GM20431 (cell line): ENCODE results near the gene NLGN1.
"Not testable (repeated sequence)": the region's sequence is repeated elsewhere in the genome, so short reads cannot be mapped to it uniquely, and the experiment has no call there.

Experiments used
- in situ Hi-C: fragments of 300-500 bp; cut with MseI, MboI; formaldehyde crosslinking; loops from one replicate; pipeline ENCODE4 v1.15.0; 2020; ENCODE audit warnings: low sequenced_read_pairs; ENCODE audit not compliant: unreplicated experiment

The NLGN1 gene

DNA sequence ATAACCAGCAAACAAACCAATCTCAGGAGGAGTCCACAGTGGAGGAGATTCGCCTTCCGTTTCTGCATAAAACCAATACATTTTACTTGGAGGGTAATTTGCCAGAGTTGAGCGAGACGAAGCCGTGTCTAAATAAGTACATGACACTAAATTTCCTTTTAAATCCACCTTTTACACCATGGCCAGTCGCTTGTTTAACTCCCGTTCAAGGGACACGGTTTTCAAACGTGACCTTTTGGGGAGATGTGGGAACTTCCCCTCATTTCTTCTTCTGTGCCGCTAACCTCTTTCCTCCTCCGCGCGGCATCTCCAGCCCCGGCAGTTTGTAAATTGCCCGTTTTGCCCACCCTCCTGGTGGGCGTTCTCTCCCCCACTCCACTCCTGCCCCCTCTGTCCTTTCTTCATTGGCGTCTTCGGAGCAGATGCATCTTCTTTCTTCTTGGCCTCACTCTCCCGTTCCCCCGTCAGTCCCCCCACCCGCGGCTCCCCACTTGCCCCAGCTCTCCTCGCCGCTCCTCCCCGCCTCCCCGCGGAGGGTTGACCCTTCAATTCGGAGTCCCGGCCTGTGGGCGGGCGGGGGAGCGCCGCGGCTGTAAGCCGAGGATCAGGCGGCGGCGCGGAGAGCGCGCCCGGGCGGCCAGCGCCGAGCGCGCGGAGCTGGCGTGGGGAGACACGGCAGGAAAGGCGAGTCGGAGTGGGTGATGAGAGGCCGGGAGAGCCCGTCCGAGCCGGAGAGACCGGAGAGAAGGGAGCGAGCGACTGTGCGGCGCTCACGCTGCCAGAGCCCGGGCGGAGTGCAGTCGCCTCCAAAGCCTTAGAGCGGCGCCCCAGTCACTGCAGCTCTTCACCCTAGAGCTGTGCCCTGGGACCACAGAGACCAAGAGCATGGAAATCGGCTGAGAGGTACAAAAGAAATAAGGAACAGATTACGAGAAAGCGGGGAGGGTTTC is at the start of gene NLGN1:
NLGN1 (plus strand) TSS at position 584 of the 950 bp plus-strand sequence.
- in situ Hi-C loops, result no loop called here

DNA sequence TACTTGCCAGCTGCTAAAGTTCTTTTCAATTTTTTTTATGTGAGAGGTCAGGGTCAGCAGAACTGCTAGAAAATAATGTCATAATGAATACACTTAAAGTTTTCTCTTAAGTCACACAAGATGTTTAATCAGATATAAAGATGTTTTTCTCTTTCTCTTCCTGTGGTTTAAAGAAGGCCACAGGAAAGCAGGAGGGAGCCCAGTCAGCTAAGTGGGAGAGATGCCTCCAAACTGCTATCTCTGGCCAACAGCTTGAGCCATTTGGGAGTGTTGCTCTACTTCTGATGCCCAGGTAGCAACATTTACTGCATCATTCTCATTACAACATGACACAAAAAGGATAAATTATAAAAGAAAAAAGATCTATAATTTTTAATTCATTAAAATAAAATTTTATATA is 45.7 kb upstream of the NLGN1 start:
- in situ Hi-C loops, result no loop called here

DNA sequence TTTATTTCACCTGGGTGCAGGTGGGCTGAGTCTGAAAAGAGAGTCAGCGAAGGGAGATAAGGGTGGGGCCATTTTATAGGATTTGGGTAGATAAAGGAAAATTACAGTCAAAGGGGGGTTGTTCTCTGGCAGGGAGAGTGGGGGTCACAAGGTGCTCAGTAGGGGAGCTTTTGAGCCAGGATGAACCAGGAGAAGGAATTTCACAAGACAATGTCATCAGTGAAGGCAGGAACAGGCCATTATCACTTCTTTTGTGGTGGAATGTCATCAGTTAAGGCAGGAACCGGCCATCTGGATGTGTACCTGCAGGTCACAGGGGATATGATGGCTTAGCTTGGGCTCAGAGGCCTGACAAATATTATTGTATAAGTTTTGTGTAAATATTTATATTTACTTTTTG is 44.4 kb upstream of the NLGN1 start:
- in situ Hi-C loops, result not testable (repeated sequence)

DNA sequence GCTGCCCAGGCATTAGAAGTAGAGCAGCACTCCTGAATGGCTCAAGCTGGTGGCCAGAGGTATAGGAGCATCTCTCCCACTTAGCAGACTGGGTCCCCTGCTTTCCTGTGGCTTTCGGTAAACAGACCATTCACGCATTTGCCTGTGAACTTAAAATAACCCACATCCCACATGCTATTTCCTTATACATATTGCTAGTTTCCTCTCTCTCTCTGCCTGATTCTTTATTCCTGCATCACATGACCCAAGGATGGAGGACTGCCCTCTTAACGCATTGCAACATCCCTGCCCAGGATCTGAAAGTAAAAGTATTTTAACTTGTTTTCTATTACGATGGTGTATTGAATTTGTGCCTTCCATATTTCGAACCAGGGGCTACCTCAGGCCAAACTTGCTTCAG is 43.4 kb upstream of the NLGN1 start:
- in situ Hi-C loops, result no loop called here

DNA sequence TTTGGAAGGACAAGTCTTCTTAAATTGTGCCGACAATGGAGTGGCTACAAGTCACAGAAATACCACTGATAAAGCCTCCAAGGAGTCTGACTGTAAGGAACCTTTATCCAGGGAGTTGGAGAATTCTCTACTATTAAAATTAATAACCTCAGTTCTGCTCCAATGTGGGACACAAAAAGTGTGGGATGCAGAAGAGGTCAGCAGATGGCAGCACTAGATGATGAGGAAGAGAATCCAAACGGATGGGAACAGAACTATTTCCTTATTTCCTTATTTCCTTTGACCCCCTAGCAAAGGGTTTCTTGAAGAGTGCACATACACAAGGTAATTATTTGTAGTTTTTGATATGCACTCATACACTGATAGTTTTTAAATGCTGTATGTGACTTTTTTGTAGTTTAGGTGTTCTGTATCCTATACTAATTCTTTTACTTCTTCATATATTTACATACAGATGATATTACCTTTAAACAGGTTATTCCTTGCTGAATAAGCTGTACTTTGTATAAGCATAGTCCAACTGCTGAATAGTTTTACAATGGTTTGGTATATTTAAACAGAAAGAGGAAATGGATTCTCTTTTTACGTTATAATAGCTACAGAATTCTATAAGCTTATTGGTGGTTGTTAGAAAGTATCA is 25.6 kb upstream of the NLGN1 start:
- in situ Hi-C loops, result no loop called here

DNA sequence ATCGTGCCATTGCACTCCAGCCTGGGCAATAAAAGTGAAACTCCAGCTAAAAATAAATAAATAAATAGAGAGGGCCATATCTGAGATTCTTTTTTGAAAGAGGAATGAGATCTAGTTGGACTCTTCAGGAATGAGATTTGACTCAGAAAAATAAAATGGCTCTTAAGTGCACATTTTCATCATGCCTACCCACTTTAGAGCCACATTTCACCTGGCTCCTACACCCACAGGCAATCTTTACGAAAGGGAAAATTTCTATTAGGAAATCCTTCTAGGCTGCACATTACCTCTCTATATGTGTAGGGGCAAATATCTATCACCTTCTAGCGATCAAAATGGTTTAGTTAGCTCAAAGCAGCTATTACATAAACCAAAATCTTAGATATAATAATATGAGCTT is 16.9 kb upstream of the NLGN1 start:
- in situ Hi-C loops, result no loop called here

DNA sequence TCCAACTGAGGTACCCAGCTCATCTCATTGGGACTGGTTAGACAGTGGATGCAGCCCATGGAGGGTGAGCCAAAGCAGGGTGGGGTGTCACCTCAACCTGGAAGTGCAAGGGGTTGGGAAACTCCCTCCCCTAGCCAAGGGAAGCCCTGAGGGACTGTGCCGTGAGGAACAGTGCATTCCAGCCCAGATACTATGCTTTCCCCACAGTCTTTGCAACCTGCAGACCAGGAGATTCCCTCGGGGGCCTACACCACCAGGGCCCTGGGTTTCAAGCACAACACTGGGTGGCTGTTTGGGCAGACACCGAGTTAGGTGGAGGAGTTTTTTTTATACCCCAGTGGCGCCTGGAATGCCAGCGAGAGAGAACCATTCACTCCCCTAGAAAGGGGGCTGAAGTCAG is 15.6 kb upstream of the NLGN1 start:
- in situ Hi-C loops, result not testable (repeated sequence)

DNA sequence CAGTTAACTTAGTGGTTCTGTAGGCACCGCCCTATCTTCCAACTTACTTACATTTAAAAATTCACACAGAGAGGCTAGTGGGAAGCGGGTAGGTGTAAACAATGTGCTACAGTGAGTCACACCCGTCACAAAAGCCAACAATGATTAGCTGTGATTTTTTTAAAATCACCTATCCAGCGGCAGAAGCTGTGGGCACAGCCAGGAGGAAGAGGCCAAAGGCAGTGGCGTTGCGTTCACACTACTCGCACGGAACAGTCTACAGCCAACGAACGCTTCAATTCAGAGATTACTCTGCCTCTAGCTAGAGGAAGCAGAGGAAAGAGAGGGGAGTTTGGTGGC is 2.5 kb upstream of the NLGN1 start:
- in situ Hi-C loops, result no loop called here

DNA sequence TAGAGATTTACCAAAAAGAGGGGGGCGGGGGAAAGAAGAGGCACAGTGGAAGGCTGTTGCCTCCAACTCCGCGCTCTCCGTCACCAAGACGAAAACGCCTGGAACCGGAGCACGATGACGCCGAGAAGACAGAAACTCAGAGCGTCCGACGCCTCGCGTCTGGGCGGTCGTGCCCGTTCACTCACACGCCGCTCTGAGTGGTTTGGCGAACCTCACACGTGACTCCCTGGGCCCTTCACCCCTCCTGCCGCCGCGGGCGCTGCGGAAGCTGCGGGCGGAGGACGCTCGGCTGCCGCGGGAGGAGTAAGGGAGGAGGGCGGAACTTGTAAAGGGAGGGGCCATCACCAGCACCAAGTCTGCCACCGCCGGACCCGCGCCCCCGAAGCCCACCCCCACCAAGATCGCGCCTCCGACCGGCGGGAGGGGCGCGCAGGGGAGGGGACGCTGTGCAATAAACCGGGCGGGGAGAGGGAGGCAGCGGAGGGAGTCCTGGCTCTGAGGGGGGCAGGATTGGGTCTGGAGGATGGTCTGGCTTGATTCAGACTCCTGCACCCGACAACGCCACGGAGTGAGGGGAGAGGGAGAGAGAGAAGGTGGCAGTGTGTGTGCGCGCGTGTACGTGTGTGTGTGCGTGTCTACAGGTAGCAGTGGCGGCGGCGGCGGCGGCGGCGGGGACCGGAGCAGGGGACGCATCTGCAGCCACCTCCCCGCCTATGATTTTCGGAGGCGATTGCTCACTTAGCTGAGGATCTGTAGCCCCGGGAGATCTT is 1.9 kb upstream of the NLGN1 start:
- in situ Hi-C loops, result no loop called here

DNA sequence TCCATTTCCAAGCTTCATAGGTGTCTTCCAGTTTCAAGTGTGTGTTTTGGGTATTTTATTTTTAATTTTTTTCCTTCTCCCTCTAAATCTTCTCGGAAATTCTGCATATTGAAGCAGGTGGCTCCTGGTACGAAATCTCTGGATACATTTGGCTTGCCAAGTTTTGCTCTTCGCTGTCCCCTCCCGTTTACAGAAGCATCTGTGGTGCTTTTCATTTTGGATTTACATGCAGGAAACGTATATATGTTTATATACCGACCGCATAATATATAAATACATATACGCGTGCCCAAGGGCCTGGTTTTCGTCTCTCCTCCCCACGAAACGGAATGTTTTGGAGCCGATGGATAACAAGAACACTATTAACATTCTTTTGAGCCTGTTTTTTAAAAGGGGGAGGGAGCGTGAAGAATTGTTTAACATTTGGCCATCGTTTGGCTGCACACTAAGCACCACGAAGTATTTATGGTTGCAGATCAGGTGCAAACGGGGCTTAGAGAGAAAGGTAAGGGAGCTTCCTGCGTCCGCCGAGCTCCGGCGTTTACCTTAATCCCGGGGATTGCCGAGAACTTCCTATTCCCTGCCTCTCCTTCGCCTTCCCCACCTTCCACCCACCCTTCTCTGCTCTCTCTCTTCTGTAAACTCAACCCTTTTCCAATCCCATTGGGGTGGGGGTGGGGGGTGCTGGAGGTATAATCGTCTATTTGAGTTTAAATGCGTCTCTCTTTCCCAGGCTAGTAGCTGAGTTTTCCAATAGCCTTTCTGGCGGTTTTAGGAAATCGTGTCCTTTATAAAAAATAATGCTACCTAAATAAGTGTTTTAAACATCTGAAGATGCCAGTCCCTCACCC is 1.1 kb upstream of the NLGN1 start:
- in situ Hi-C loops, result no loop called here

DNA sequence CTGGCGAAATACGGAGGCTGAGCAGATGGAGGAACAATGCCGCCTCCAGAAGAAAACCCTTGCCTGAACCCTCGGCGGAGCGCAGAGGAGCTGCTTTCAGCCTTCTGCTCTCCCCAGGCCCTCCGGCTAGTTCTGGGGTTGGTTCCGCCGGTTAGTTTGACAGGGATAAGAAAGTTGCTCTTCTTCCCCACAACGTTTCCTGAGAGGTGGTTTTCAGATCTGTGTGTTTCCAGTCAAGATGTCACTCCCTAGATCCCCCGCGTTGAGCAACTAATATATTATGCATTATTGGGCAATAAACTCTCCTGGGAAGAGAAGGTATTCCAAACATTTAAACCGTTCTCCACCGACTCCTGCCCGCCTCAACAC is 551 bp downstream of the NLGN1 start:
- in situ Hi-C loops, result no loop called here

DNA sequence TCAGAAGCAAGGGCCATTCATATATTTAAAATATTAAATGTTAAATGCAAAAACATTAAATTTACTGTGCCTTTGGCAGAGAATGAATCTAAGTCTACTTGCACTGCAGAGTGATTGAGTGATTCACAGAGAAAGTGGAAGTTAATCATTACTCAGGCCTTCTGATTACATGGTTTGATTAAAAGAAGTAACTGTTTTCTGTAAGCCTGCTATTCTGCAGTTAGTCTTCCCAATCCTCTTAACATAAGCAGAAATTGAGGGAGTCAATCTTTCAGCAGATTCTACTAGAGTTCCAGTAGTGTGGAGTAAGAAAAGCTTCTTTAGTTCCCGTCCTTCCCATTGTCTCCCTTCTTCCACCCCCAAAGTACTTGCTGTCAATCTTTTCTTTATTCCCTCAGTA is 1.5 kb downstream of the NLGN1 start:
- in situ Hi-C loops, result no loop called here

DNA sequence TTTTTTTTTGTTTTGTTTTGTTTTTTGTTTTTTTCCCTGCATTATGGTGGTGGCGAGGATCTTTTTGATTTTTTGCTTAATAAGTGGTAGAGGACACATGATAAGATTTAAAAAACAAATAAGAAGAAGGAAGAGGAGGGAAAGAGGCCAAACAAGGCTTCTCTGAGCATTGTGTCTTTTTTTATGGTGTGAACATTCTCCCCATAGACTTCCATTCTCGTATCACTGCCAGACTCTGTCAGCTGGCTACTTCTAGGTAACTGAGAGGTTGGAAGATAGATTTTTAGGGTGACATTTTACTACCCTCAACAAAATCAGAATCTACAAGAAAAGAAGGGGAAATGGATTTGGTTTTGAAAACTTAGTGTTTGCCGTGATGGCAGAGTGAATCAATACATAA is 3.8 kb downstream of the NLGN1 start:
- in situ Hi-C loops, result no loop called here

DNA sequence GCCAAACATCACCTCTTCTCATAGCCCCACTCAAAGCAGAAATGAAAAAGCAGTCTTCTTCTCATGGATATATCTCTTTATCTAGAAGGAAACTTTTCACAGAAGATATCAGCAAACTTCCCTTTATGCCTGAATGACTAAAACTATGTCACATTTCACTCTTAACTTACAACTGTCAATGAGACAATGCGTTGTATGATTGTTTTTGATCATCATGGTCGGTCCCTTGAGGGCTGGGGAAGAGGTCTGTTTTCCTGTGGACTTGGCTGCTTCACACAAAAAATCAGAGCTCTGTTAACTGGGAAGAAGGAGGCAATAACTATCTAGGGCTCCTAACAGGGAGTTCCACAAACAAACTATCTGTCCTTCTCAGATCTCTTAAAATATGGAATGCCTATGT is 5.1 kb downstream of the NLGN1 start:
- in situ Hi-C loops, result no loop called here

DNA sequence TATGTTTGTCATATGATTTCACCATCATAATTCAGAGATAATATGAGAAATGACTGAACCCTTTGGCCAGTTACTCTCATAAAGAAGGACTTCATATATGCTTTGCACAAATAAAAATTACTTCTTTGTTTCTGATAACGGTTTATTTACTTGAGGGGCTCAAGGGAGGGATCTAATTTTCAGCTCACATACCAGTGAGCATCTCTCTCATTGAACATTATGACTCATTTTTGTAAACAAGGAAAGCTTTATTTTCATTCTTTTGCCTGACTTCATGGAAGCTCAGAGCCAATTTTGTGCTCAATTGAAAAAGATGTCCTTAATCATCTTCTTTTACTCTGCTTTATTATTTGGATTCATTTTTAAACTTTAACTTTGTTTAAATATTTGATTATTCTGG is 5.8 kb downstream of the NLGN1 start:
- in situ Hi-C loops, result no loop called here

DNA sequence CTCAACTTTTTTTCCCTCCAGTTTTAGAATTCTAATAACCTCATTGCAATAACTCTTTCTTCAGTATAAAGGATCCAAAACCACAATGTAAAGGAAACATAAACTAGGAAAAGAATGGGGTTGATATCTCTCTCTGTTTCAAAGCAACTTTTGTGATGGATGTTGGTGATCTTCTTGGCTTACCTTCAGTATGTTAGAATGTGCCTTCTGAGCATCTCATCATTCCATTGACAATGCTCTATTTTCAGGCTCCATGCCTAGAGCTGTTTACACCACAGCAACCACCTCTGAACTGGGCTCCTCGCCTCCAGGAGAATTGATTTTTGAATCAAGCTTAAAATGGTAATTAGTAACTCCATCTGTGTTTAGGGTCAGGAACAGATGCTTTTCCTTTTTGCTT is 6.6 kb downstream of the NLGN1 start:
- in situ Hi-C loops, result no loop called here

DNA sequence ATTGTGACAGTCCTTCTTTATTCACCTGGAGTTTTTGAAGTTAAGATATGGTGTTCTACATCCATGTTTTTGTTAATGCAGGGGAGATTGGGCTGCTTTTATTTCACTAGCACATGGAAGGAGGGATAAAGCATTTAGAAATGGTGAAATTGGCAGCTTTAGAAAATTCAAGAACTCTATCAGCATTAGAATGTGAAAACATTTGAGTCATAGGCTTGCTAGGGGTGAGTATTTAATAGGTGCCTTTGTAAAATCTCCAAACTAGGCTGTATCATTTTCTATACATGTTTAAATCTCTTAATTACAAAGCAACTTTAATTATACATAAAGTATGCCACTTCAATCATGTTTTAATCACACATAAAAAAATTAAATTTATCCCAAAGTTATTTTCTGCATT is 12.9 kb downstream of the NLGN1 start:
- in situ Hi-C loops, result no loop called here

DNA sequence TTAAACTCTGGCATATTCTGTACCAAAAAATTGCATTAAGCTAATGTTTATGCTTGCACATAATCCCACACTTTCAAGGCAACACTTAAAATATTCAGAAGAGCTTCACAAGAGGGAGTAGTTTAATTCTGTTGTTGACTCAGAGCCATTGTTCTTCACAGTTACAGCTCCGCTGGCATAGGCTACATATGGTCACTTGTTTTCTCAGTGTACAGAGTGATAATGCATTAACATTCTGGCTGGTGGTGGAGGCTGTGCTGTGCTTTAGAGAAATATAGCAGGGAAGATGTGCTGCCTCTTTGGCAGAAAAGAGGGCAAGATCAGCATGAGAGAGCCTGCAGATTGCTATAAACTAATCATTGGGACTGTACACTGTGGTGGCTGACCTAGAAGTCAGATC is 13.3 kb downstream of the NLGN1 start:
- in situ Hi-C loops, result no loop called here

DNA sequence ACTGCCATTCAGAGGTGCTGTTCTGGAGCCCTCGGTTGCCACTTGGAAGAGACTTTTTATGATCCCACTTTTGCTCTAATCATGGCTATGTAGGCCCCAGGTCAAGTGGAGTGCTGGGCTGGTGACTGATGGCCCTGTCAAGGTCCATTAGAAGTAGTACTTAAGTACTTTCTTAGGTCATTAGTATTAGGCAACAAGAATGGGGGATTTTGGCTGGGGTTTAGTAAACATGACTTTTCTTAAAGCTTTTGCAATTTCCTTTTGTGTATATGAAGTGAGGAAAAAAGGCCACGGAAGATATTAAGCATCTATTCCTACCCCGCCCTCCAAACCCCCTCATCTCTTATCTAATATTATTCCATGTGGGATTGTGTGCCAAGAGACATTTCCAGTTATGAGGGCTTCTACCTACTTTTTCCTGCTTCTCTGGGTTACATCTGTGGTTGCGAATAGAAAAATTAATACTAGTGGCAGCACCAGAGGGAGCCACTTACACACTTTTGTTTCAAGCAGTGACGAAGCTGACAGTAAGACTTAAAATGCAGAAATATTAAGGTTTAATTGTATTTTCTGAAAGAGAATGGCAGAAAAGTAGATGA is 13.9 kb downstream of the NLGN1 start:
- in situ Hi-C loops, result no loop called here

DNA sequence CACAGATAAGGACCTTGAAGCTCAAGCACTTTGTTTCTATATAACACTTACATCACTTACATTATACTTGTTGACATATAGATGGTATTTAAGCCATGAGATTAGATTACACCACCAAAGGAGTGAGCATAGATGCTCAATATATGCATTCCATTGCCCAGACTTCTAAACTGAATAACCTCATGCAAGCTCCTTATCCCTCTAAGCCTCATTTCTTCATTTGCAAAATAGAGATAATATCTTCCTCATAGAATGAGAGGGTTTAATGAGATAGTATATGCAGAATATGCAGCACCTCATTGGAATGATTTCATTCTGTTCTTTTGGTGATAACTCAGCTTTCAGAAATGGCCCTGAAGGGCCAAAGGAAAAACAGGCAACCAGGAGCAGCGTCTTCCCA is 18.5 kb downstream of the NLGN1 start:
- in situ Hi-C loops, result no loop called here
